Stimulated activated CD4-positive, alpha-beta T cell treated with anti-CD3 and anti-CD28 coated beads, TNF-alpha, amount 100 ng/mL, for 4 hours (primary cell): ENCODE results near the gene CDC6.
A peak's percentile ranks its signal among the peaks of the same experiment; 100 is the strongest.

Experiments used
- DNase-seq, 3 experiments: peaks; one replicate each; pipeline ENCODE4 v3.0.0-alpha.2; 2020; ENCODE audit warnings: low read depth in 3 of 3

The CDC6 gene

GRCh38 chr17:40311575-40311974 lies 23.9 kb downstream of the CDC6 start:
- DNase-seq, result no peak

- no peak for DNase-seq
Measured at GRCh38 chr17:40312131-40312731, 24.6 kb downstream of the CDC6 start.

GRCh38 chr17:40312893-40313667 lies 25.4 kb downstream of the CDC6 start:
- DNase-seq, result no peak

- DNase-seq, result no peak
Measured at GRCh38 chr17:40313668-40314583, 26.2 kb downstream of the CDC6 start.

- peak; percentile 68 to 89 (median 83) for DNase-seq
Measured at GRCh38 chr17:40314584-40314956, 26.9 kb downstream of the CDC6 start.

- DNase-seq, result no peak
Measured at GRCh38 chr17:40315206-40315605, 27.5 kb downstream of the CDC6 start.

GRCh38 chr17:40315678-40316570 lies 28.2 kb downstream of the CDC6 start:
- DNase-seq, result no peak

GRCh38 chr17:40316571-40317344 lies 29.1 kb downstream of the CDC6 start:
- DNase-seq, result no peak

- no peak for DNase-seq
Measured at GRCh38 chr17:40317345-40317873, 29.7 kb downstream of the CDC6 start.

GRCh38 chr17:40317880-40318829 lies 30.5 kb downstream of the CDC6 start:
- peak; percentile 87 to 88 (median 87) for DNase-seq

GRCh38 chr17:40318830-40319391 lies 31.2 kb downstream of the CDC6 start:
- DNase-seq, result no peak

- DNase-seq, result peak in 2 of 3 experiments; percentile 72 to 78
Measured at GRCh38 chr17:40319651-40320540, 32.2 kb downstream of the CDC6 start.

GRCh38 chr17:40320756-40321523 lies 33.3 kb downstream of the CDC6 start:
- DNase-seq, result peak in 1 of 3 experiments; percentile 62

- DNase-seq, result no peak
Measured at GRCh38 chr17:40321524-40321929, 33.8 kb downstream of the CDC6 start.

- no peak for DNase-seq
Measured at GRCh38 chr17:40321961-40322357, 34.3 kb downstream of the CDC6 start.

GRCh38 chr17:40322358-40323315 lies 35.0 kb downstream of the CDC6 start:
- DNase-seq, result peak in 2 of 3 experiments; percentile 68 to 71
